H1 (cell line): ENCODE results near the gene PIANP. TPM values are rescaled to one million over a fixed set of nuclear protein-coding genes. Genes with fewer than 3 reads are reported as not detected.

Source experiments
- CTCF ChIA-PET: fragments of 300-600 bp; sonication (Branson Sonifier 250); formaldehyde crosslinking; loops from one replicate; lab custom pipeline; 2021; ENCODE audit not compliant: partially characterized antibody; lab: Charles Lee
- POLR2A ChIA-PET: fragments of 300-600 bp; sonication (Branson Sonifier 250); formaldehyde crosslinking; loops from one replicate; lab custom pipeline; 2021; ENCODE audit warnings: inconsistent platforms; ENCODE audit not compliant: partially characterized antibody; lab: Charles Lee
- DNase-seq, 2 experiments: peaks; one replicate each; pipeline versions ENCODE4 v3.0.0 to v3.0.0-alpha.2; 2010 to 2022; ENCODE audit warnings: low spot score in 2 of 2, low read depth in 1 of 2, mixed read lengths in 1 of 2
- FAIRE-seq: peaks from 2 replicates; lab custom pipeline; 2011; peaks lifted over from hg19 to GRCh38; lab: Jason Lieb, UNC
- H2AFZ ChIP-seq: 2 replicates; pipeline ENCODE4 v1.8.1; 2012; ENCODE audit warnings: low read length, inconsistent platforms
- H2AK5ac ChIP-seq: 2 replicates; pipeline ENCODE4 v1.6.1; 2013; ENCODE audit warnings: low read depth, low read length
- H2BK120ac ChIP-seq: replicated peaks from 2 replicates; pipeline ENCODE3; 2013; ENCODE audit warnings: low read depth, low read length, inconsistent platforms
- H2BK12ac ChIP-seq: 2 replicates; pipeline ENCODE4 v1.6.1; 2013; ENCODE audit warnings: low read depth, low read length
- H2BK15ac ChIP-seq: 2 replicates; pipeline ENCODE4 v1.6.1; 2013; ENCODE audit warnings: low read length
- H2BK20ac ChIP-seq: 2 replicates; pipeline ENCODE4 v1.6.1; 2013; ENCODE audit warnings: low read length
- H2BK5ac ChIP-seq: 2 replicates; pipeline ENCODE4 v1.6.1; 2013; ENCODE audit warnings: low read depth, low read length
- H3K14ac ChIP-seq: 2 replicates; pipeline ENCODE4 v1.6.1; 2013; ENCODE audit warnings: inconsistent platforms; ENCODE audit not compliant: insufficient read length
- H3K18ac ChIP-seq: 2 replicates; pipeline ENCODE4 v1.6.1; 2013; ENCODE audit warnings: low read length; ENCODE audit errors: extremely low read depth
- H3K23ac ChIP-seq: 2 replicates; pipeline ENCODE4 v1.6.1; 2013; ENCODE audit warnings: inconsistent platforms; ENCODE audit not compliant: insufficient read length
- H3K23me2 ChIP-seq: 2 replicates; pipeline ENCODE4 v1.6.1; 2013; ENCODE audit warnings: low read depth, low read length
- H3K27ac ChIP-seq: 2 replicates; pipeline ENCODE4 v1.6.1; 2011; ENCODE audit warnings: low read depth, low read length, inconsistent platforms
- H3K27me3 ChIP-seq, 4 experiments: replicated peaks in 1 of 4; 1 replicate in 1 of 4; 2 replicates in 3 of 4; pipeline versions ENCODE4 v1.6.1 to v1.8.1; 2011 to 2013; ENCODE audit warnings: low read length in 3 of 4, mild to moderate bottlenecking in 3 of 4, inconsistent platforms in 2 of 4, mixed read lengths in 2 of 4, moderate library complexity in 1 of 4; ENCODE audit not compliant: control insufficient read depth in 3 of 4, insufficient read depth in 3 of 4; ENCODE audit errors: extremely low read depth in 1 of 4
- H3K36me3 ChIP-seq, 4 experiments: 2 replicates each; pipeline versions ENCODE4 v1.6.1 to v1.8.1; 2011 to 2013; ENCODE audit warnings: mild to moderate bottlenecking in 4 of 4, low read length in 3 of 4, moderate library complexity in 2 of 4, control low read depth in 1 of 4, inconsistent platforms in 1 of 4; ENCODE audit not compliant: insufficient read depth in 4 of 4, control insufficient read depth in 2 of 4
- H3K4ac ChIP-seq: replicated peaks from 2 replicates; pipeline ENCODE3; 2013; ENCODE audit warnings: low read length, low read depth, mixed read lengths, inconsistent platforms; ENCODE audit not compliant: insufficient read length
- H3K4me1 ChIP-seq, 4 experiments: replicated peaks in 1 of 4; 1 replicate in 1 of 4; 2 replicates in 3 of 4; pipeline versions ENCODE4 v1.6.1 to v1.8.1; 2011 to 2013; ENCODE audit warnings: low read length in 3 of 4, inconsistent platforms in 2 of 4, mixed read lengths in 1 of 4; ENCODE audit not compliant: insufficient read depth in 4 of 4, control insufficient read depth in 3 of 4
- H3K4me2 ChIP-seq, 2 experiments: 2 replicates each; pipeline versions ENCODE4 v1.6.1 to v1.8.1; 2011 to 2013; ENCODE audit warnings: low read depth in 2 of 2, low read length in 2 of 2, control low read depth in 1 of 2, inconsistent platforms in 1 of 2, mild to moderate bottlenecking in 1 of 2; ENCODE audit not compliant: insufficient read depth in 1 of 2
- H3K4me3 ChIP-seq, 4 experiments: fragments of 200-600, 300-600 bp in 1 of 4; sonication (generic), shearing (Covaris generic), sonication (Bioruptor Twin) in 1 of 4; 2 replicates each; pipeline versions ENCODE4 v1.5.1 to v1.8.1; 2011 to 2016; ENCODE audit warnings: low read length in 4 of 4, low read depth in 3 of 4, control low read depth in 2 of 4, inconsistent platforms in 2 of 4, mild to moderate bottlenecking in 2 of 4, mixed read lengths in 1 of 4, moderate library complexity in 1 of 4; ENCODE audit not compliant: insufficient read depth in 2 of 4; ENCODE audit errors: extremely low read depth in 1 of 4
- H3K56ac ChIP-seq: replicated peaks from 2 replicates; pipeline ENCODE3; 2013; ENCODE audit warnings: low read depth, mild to moderate bottlenecking, mixed read lengths, low read length, inconsistent platforms; ENCODE audit not compliant: insufficient read length
- H3K79me1 ChIP-seq: 2 replicates; pipeline ENCODE4 v1.6.1; 2013; ENCODE audit warnings: low read depth, low read length, control low read depth
- H3K79me2 ChIP-seq, 2 experiments: 2 replicates each; pipeline versions ENCODE4 v1.6.1 to v1.8.1; 2012 to 2013; ENCODE audit warnings: low read length in 2 of 2, mild to moderate bottlenecking in 2 of 2, inconsistent platforms in 1 of 2; ENCODE audit not compliant: insufficient read depth in 2 of 2, control insufficient read depth in 1 of 2
- H3K9ac ChIP-seq, 4 experiments: replicated peaks in 1 of 4; 1 replicate in 1 of 4; 2 replicates in 3 of 4; pipeline versions ENCODE4 v1.6.1 to v1.8.1; 2011 to 2013; ENCODE audit warnings: low read depth in 3 of 4, low read length in 3 of 4, control low read depth in 2 of 4, mild to moderate bottlenecking in 2 of 4, moderate library complexity in 2 of 4, inconsistent platforms in 1 of 4; ENCODE audit errors: extremely low read depth in 1 of 4
- H3K9me3 ChIP-seq, 2 experiments: 2 replicates each; pipeline versions ENCODE4 v1.6.1 to v1.8.1; 2012 to 2013; ENCODE audit warnings: mild to moderate bottlenecking in 2 of 2, moderate library complexity in 2 of 2, control low read depth in 1 of 2, inconsistent platforms in 1 of 2, low read depth in 1 of 2, low read length in 1 of 2, mixed read lengths in 1 of 2; ENCODE audit not compliant: insufficient read depth in 2 of 2
- H4K20me1 ChIP-seq, 2 experiments: replicated peaks in 1 of 2; 2 replicates each; pipeline versions ENCODE3 to v1.8.1; 2011 to 2013; ENCODE audit warnings: inconsistent platforms in 2 of 2, low read length in 2 of 2, mild to moderate bottlenecking in 1 of 2; ENCODE audit not compliant: insufficient read depth in 2 of 2, control insufficient read depth in 1 of 2
- H4K5ac ChIP-seq: 2 replicates; pipeline ENCODE4 v1.6.1; 2013; ENCODE audit warnings: low read length, low read depth, mixed read lengths, inconsistent platforms; ENCODE audit not compliant: insufficient read length
- H4K8ac ChIP-seq: 2 replicates; pipeline ENCODE4 v1.8.0; 2013; ENCODE audit warnings: mild to moderate bottlenecking, moderate library complexity, low read length, inconsistent platforms; ENCODE audit not compliant: insufficient read depth; ENCODE audit errors: extremely low read depth
- H4K91ac ChIP-seq: replicated peaks from 2 replicates; pipeline ENCODE3; 2013; ENCODE audit warnings: low read length, mixed read lengths, inconsistent platforms; ENCODE audit not compliant: insufficient read length
- CTCF ChIP-seq, 3 experiments: IDR thresholded peaks; 1 replicate in 2 of 3; 2 replicates in 1 of 3; pipeline versions ENCODE4 v1.5.1 to v1.6.1; 2011; ENCODE audit warnings: low read length in 3 of 3, mild to moderate bottlenecking in 3 of 3, inconsistent platforms in 2 of 3, low read depth in 1 of 3, moderate library complexity in 1 of 3; ENCODE audit not compliant: insufficient read depth in 1 of 3; ENCODE audit errors: control extremely low read depth in 1 of 3
- POLR2AphosphoS5 ChIP-seq: IDR thresholded peaks from 2 replicates; pipeline ENCODE4 v1.6.1; 2011; ENCODE audit warnings: low read depth, low read length
- RAD21 ChIP-seq, 2 experiments: IDR thresholded peaks in 1 of 2; conservative IDR thresholded peaks in 1 of 2; 2 replicates each; pipeline ENCODE4 v1.6.1; 2011; ENCODE audit warnings: low read depth in 2 of 2, low read length in 2 of 2, improper control_type of control experiment in 1 of 2, inconsistent platforms in 1 of 2, mild to moderate bottlenecking in 1 of 2, moderate library complexity in 1 of 2
- WGBS, 2 experiments: shearing (Covaris generic) in 1 of 2; methylation state at CpG; one replicate each; pipeline versions ENCODE4 v1.1.6 to v1.1.7; 2013 to 2015; ENCODE audit warnings: low lambda C conversion rate in 2 of 2, mixed read lengths in 2 of 2, inconsistent platforms in 1 of 2, low coverage in 1 of 2, missing lambda C conversion rate in 1 of 2; ENCODE audit not compliant: insufficient replicate concordance in 2 of 2, insufficient coverage in 1 of 2, insufficient read length in 1 of 2; ENCODE audit errors: extremely low coverage in 1 of 2, missing lambda C conversion rate in 1 of 2; 5-methylcytosine and 5-hydroxymethylcytosine counted together
- polyA plus RNA-seq, 7 experiments: library from polyadenylated mRNA; depleted of rRNA in 3 of 7; stranded (reverse) in 5 of 7; unstranded in 2 of 7; fragments of >200 nt in 5 of 7; fragments of 200-250 nt in 2 of 7; gene quantifications; 1 replicate in 5 of 7; 2 replicates in 1 of 7; 4 replicates in 1 of 7; pipeline versions ENCODE4 v1.2.1 to v1.2.3, GENCODE V29; 2011 to 2013; ENCODE audit warnings: missing spikeins in 2 of 7, mixed read lengths in 2 of 7
- total RNA-seq: library from RNA; stranded (reverse); fragmentation: NEBNext Ultra II Directional; extraction: Animal tissue kit (Norgen Biotek cat#: 25700); gene quantifications from 2 replicates; pipeline ENCODE4 v1.2.1, GENCODE V29; 2021

Gene PIANP
- total and polyA plus RNA-seq, 2 of the 8 experiments (the other 6 are each of a cell fraction or from before 2014, with no cell fraction given), result 6.3 to 9.8 TPM

- no peak overlapping the region for H4K91ac ChIP-seq
- no peak overlapping the region for H3K14ac ChIP-seq
- no peak overlapping the region for H2BK15ac ChIP-seq
- no peak overlapping the region for H2BK12ac ChIP-seq
- no peak overlapping the region; the same call in 1 of the 2 replicates for H3K18ac ChIP-seq
- H2AFZ ChIP-seq, result no peak overlapping the region
- FAIRE-seq, result peak; percentile 88
- no peaks in the 10 kb centered on the region for H3K79me1 ChIP-seq
- H3K4me3 ChIP-seq, result no peak overlapping the region
- H3K27ac ChIP-seq, result no peak overlapping the region
- H2BK5ac ChIP-seq, result no peak overlapping the region
- no peak overlapping the region for H2BK120ac ChIP-seq
- peaks cover 0 to 5% (median 0%) of the 10 kb centered on the region in 4 experiments; a peak in 1 of 7 replicates for H3K4me1 ChIP-seq
- no peak overlapping the region for H4K8ac ChIP-seq
- CTCF ChIA-PET, result interaction anchor here (0.6 to 3.0 kb wide), 16 partner anchors 9 to 1289 kb away, joined by 3 to 22 read pairs (median 4); partner anchors contain the start of genes COPS7A and MLF2
- no peak overlapping the region for H3K4me2 ChIP-seq
- WGBS, 2 experiments, result 60% methylated on average over 8 of the region's 8 CpGs; no CpG with 5 or more reads in 1 of the 2 experiments
- TF ChIP-seq POLR2AphosphoS5 (no peak), CTCF (IDR thresholded peaks at IDR 0.05; ENCODE audit: control extremely low read depth in 1 of 3, insufficient read depth in 1 of 3, low read depth in 1 of 3, low read length in 3 of 3) (peak; percentile 62 to 63 (median 63)), RAD21 (IDR thresholded peaks at IDR 0.05 in 1 of 2, conservative IDR thresholded peaks at IDR 0.05 in 1 of 2; ENCODE audit: low read depth in 2 of 2, low read length in 2 of 2) (peak; percentile 62 to 73)
- TF ChIP-seq, all 59 proteins: peak for 2
- Histone ChIP-seq H2AK5ac (no peak overlapping the region), H4K20me1 (no peaks in the 10 kb centered on the region), H3K23ac (no peak overlapping the region), H3K23me2 (no peaks in the 10 kb centered on the region), H3K9ac (no peak overlapping the region), H3K79me2 (no peaks in the 10 kb centered on the region), H3K56ac (no peak overlapping the region), H4K5ac (no peak overlapping the region), H2BK20ac (no peak overlapping the region), H3K27me3 (no peaks in the 10 kb centered on the region), H3K9me3 (no peaks in the 10 kb centered on the region), H3K4ac (no peak overlapping the region), H3K36me3 (peaks cover 0 to 13% (median 9%) of the 10 kb centered on the region in 4 experiments; a peak in 5 of 8 replicates)
- POLR2A ChIA-PET, result interaction anchor here (1.1 to 2.5 kb wide), 2 partner anchors 11 to 18 kb away, joined by 4 to 11 read pairs; partner anchors contain the start of gene MLF2
- peak in 1 of 2 experiments; percentile 62 for DNase-seq
These were observed 35.0 kb upstream of the PIANP start for GRCh38 chr12:6735448-6736191.
